ENCODE data around the gene SLC4A1.

- TF ChIP-seq POLR2AphosphoS5 (IDR thresholded peaks at IDR 0.05; ENCODE audit: low read depth) (no peak), EZH2 (IDR thresholded peaks at IDR 0.05; ENCODE audit: low read depth, unreplicated experiment) (no peak), CREB1 (CRISPR knock-in tag; IDR thresholded peaks at IDR 0.05; ENCODE audit: low read depth) (no peak), EZH2phosphoT487 (IDR thresholded peaks at IDR 0.05; ENCODE audit: unreplicated experiment) (no peak), ZNF462 (CRISPR knock-in tag; IDR thresholded peaks at IDR 0.05) (no peak), JUNB (IDR thresholded peaks at IDR 0.05; ENCODE audit: unreplicated experiment) (no peak), ZNF114 (CRISPR knock-in tag; IDR thresholded peaks at IDR 0.05) (no peak)
- TF ChIP-seq, protein P1, sequence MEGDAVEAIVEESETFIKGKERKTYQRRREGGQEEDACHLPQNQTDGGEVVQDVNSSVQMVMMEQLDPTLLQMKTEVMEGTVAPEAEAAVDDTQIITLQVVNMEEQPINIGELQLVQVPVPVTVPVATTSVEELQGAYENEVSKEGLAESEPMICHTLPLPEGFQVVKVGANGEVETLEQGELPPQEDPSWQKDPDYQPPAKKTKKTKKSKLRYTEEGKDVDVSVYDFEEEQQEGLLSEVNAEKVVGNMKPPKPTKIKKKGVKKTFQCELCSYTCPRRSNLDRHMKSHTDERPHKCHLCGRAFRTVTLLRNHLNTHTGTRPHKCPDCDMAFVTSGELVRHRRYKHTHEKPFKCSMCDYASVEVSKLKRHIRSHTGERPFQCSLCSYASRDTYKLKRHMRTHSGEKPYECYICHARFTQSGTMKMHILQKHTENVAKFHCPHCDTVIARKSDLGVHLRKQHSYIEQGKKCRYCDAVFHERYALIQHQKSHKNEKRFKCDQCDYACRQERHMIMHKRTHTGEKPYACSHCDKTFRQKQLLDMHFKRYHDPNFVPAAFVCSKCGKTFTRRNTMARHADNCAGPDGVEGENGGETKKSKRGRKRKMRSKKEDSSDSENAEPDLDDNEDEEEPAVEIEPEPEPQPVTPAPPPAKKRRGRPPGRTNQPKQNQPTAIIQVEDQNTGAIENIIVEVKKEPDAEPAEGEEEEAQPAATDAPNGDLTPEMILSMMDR (conservative IDR thresholded peaks at IDR 0.05; ENCODE audit: low read depth in 2 of 2): no peak
- TF ChIP-seq, protein P2, sequence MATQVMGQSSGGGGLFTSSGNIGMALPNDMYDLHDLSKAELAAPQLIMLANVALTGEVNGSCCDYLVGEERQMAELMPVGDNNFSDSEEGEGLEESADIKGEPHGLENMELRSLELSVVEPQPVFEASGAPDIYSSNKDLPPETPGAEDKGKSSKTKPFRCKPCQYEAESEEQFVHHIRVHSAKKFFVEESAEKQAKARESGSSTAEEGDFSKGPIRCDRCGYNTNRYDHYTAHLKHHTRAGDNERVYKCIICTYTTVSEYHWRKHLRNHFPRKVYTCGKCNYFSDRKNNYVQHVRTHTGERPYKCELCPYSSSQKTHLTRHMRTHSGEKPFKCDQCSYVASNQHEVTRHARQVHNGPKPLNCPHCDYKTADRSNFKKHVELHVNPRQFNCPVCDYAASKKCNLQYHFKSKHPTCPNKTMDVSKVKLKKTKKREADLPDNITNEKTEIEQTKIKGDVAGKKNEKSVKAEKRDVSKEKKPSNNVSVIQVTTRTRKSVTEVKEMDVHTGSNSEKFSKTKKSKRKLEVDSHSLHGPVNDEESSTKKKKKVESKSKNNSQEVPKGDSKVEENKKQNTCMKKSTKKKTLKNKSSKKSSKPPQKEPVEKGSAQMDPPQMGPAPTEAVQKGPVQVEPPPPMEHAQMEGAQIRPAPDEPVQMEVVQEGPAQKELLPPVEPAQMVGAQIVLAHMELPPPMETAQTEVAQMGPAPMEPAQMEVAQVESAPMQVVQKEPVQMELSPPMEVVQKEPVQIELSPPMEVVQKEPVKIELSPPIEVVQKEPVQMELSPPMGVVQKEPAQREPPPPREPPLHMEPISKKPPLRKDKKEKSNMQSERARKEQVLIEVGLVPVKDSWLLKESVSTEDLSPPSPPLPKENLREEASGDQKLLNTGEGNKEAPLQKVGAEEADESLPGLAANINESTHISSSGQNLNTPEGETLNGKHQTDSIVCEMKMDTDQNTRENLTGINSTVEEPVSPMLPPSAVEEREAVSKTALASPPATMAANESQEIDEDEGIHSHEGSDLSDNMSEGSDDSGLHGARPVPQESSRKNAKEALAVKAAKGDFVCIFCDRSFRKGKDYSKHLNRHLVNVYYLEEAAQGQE (IDR thresholded peaks at IDR 0.05; ENCODE audit: unreplicated experiment): no peak
- TF ChIP-seq, protein P3, sequence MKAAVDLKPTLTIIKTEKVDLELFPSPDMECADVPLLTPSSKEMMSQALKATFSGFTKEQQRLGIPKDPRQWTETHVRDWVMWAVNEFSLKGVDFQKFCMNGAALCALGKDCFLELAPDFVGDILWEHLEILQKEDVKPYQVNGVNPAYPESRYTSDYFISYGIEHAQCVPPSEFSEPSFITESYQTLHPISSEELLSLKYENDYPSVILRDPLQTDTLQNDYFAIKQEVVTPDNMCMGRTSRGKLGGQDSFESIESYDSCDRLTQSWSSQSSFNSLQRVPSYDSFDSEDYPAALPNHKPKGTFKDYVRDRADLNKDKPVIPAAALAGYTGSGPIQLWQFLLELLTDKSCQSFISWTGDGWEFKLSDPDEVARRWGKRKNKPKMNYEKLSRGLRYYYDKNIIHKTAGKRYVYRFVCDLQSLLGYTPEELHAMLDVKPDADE (IDR thresholded peaks at IDR 0.05): no peak
These were observed 40.9 kb upstream of the SLC4A1 start for GRCh38 chr17:44308865-44309264.

All from GM23338 (cell line).